Ovary (tissue), 3 donors: ENCODE data around the gene SPPL3.

Experiments
- EP300 ChIP-seq: sonication (generic); formaldehyde crosslinking; IDR thresholded peaks from one replicate; pipeline ENCODE4 v1.6.1; 2017; ENCODE audit warnings: antibody characterized with exemption
- POLR2A ChIP-seq: fragments of 450-650 bp; IDR thresholded peaks from one replicate; pipeline ENCODE4 v1.6.1; 2017; ENCODE audit warnings: antibody characterized with exemption, mild to moderate bottlenecking, moderate library complexity
- TF ChIP-seq, protein P1 (sequence below), 3 donors: fragments of 450-650 bp in 2 of 3; fragments of 200-600 bp in 1 of 3; IDR thresholded peaks; one replicate each; pipeline versions ENCODE4 v1.5.1 to v1.8.0; 2016 to 2022; ENCODE audit warnings: antibody characterized with exemption in 3 of 3, mild to moderate bottlenecking in 1 of 3
- donor health status: DM: no; HTN: no; CAD: no.

DNA sequence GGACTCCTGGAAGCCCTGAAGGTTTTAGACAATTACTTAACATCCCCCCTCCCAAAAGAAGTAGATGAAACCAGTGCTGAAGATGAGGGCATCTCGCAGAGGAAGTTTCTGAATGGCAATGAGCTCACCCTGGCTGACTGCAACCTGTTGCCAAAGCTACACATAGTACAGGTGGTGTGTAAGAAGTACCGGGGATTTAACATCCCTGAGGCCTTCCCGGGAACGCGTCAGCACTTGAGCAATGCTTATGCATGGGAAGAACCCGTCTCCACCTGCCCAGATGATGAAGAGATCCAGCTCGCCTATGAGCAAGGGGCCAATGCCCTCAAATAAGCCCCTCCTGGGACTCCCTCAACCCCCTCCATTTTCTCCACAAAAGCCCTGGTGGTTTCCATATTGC, 10.6 kb upstream of the SPPL3 start:
- TF ChIP-seq, protein P1, sequence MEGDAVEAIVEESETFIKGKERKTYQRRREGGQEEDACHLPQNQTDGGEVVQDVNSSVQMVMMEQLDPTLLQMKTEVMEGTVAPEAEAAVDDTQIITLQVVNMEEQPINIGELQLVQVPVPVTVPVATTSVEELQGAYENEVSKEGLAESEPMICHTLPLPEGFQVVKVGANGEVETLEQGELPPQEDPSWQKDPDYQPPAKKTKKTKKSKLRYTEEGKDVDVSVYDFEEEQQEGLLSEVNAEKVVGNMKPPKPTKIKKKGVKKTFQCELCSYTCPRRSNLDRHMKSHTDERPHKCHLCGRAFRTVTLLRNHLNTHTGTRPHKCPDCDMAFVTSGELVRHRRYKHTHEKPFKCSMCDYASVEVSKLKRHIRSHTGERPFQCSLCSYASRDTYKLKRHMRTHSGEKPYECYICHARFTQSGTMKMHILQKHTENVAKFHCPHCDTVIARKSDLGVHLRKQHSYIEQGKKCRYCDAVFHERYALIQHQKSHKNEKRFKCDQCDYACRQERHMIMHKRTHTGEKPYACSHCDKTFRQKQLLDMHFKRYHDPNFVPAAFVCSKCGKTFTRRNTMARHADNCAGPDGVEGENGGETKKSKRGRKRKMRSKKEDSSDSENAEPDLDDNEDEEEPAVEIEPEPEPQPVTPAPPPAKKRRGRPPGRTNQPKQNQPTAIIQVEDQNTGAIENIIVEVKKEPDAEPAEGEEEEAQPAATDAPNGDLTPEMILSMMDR (IDR thresholded peaks at IDR 0.05), result no peak
- TF ChIP-seq POLR2A, result no peak
- TF ChIP-seq EP300, result no peak
